Right atrium auricular region (tissue), 2 donors: ENCODE data around the gene BMAL1. TPM values are rescaled to one million over a fixed set of nuclear protein-coding genes. Genes with fewer than 3 reads are reported as not detected.

Experiments used
- DNase-seq: peaks from one replicate; pipeline ENCODE4 v3.0.0-alpha.2; 2019; ENCODE audit warnings: low spot score
- H3K27ac ChIP-seq, 2 donors: fragments of 200-600 bp; sonication (generic); 1 replicate in 1 of 2; 2 replicates in 1 of 2; pipeline ENCODE4 v1.5.1; 2016 to 2019
- H3K27me3 ChIP-seq, 2 donors: fragments of 200-600 bp; sonication (generic); one replicate each; pipeline versions ENCODE4 v1.5.1 to v1.6.0; 2017 to 2019
- H3K36me3 ChIP-seq: fragments of 200-600 bp; sonication (generic); one replicate; pipeline ENCODE4 v1.5.1; 2016
- H3K4me1 ChIP-seq, 2 donors: fragments of 200-600 bp; sonication (generic); one replicate each; pipeline versions ENCODE4 v1.5.1 to v1.6.0; 2017 to 2019
- H3K4me3 ChIP-seq, 2 donors: fragments of 200-600 bp; sonication (generic); 1 replicate in 1 of 2; 2 replicates in 1 of 2; pipeline ENCODE4 v1.5.1; 2017 to 2019; ENCODE audit warnings: mild to moderate bottlenecking in 1 of 2, moderate library complexity in 1 of 2
- H3K9me3 ChIP-seq, 2 donors: fragments of 200-600 bp; sonication (generic); one replicate each; pipeline ENCODE4 v1.5.1; 2019
- CTCF ChIP-seq, 2 donors: fragments of 200-600 bp; sonication (generic); IDR thresholded peaks; one replicate each; pipeline ENCODE4 v1.5.1; 2019; ENCODE audit warnings: antibody characterized with exemption in 2 of 2
- total RNA-seq, 2 donors: library from RNA; depleted of rRNA; stranded (reverse); fragments of >200 nt; gene quantifications; one replicate each; pipeline ENCODE4 v1.1.0, GENCODE V29; 2016

BMAL1 gene
- total RNA-seq, 2 donors from 2014 or later = 20.7 to 24.9 TPM

- H3K27ac ChIP-seq = no peak overlapping the region
- no peak overlapping the region for H3K4me3 ChIP-seq
- H3K36me3 ChIP-seq = no peaks in the 10 kb centered on the region
- no peak for DNase-seq
- TF ChIP-seq CTCF (IDR thresholded peaks at IDR 0.05) = no peak
- H3K4me1 ChIP-seq = peaks cover 0 to 41% of the 10 kb centered on the region in 2 donors
- H3K27me3 ChIP-seq = no peaks in the 10 kb centered on the region
- H3K9me3 ChIP-seq = no peaks in the 10 kb centered on the region
Observed at GRCh38 chr11:13308704-13309103, 31.1 kb downstream of the BMAL1 start.

GRCh38 chr11:13309156-13309555 lies 31.6 kb downstream of the BMAL1 start:
- no peak overlapping the region for H3K27ac ChIP-seq

DNA sequence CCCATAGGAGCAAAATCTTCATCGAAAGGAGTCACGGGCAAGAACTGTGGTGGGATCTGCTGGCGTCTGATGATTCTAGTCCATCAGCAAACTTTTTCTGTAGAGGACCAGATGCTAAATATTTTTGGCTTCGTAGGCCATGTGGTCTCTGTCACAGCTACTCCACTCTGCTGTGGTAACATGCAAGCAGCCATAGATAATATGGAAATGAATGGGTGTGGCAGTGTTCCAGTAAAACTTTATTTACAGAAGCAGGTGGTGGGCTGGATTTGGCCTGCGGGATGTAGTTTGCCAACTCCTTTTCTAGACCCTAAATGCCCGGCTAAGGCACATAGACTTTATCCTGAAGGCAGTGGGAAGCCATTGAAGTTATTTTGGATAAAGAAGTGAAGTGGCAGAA lies 32.9 kb downstream of the BMAL1 start:
- no peak for DNase-seq
- Histone ChIP-seq H3K27me3 (no peaks in the 10 kb centered on the region), H3K9me3 (no peaks in the 10 kb centered on the region), H3K4me1 (peaks cover 0 to 36% of the 10 kb centered on the region in 2 donors), H3K36me3 (no peaks in the 10 kb centered on the region), H3K27ac (no peak overlapping the region), H3K4me3 (no peak overlapping the region)
- no peak for TF ChIP-seq CTCF (IDR thresholded peaks at IDR 0.05)

More at GRCh38 chr11:13309156-13309555, 31.6 kb downstream of the BMAL1 start:
- H3K4me1 ChIP-seq = peaks cover 0 to 36% of the 10 kb centered on the region in 2 donors
- H3K4me3 ChIP-seq = no peak overlapping the region
- no peaks in the 10 kb centered on the region for H3K9me3 ChIP-seq
- no peaks in the 10 kb centered on the region for H3K27me3 ChIP-seq
- H3K36me3 ChIP-seq = no peaks in the 10 kb centered on the region
- no peak for TF ChIP-seq CTCF (IDR thresholded peaks at IDR 0.05)
- DNase-seq = no peak

- Histone ChIP-seq H3K4me3 (no peak overlapping the region), H3K27me3 (no peaks in the 10 kb centered on the region), H3K27ac (no peak overlapping the region), H3K4me1 (peaks cover 0 to 36% of the 10 kb centered on the region in 2 donors), H3K9me3 (no peaks in the 10 kb centered on the region), H3K36me3 (no peaks in the 10 kb centered on the region)
- DNase-seq = no peak
- TF ChIP-seq CTCF (IDR thresholded peaks at IDR 0.05) = no peak
Observed at GRCh38 chr11:13311570-13311969, 34.0 kb downstream of the BMAL1 start.

DNA sequence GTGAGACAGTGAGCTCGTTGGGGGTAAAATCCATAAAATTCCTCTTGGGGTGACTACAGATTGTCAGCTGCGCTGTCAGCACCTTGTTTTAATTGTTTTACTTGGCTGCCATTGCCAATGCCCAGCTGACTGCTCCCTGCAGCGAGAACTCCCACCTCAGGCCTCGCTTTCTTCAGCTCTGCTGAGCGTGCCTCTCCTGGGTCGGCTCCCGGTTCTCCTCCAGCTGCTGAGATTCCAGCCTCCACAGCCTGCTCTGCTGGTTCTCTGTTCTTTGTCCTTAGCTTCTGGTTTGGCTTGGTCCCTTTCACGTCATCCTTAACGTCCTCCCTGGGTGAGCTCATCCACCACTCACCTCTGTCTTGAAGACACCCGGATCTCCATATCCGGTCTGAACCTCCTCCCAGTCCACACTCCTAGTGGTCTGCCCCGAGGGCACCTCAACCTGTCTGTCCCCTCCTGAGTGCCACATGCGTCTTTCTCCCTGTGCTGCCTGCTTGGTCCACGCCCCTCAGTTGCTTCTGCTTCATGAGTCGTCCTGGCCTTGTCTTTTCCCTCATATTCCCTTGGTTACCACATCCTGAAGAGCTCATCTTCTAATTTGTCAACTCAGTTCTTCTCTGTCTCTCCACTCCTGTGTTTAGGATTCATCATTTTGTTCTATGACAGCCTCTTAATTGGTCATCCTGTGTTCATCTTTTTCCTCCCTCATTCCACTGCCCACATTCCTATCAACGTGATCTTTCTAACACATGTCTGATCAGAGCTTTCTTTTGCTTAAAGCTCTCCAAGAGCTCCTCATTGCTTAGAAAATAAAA lies 35.6 kb downstream of the BMAL1 start:
- no peaks in the 10 kb centered on the region for H3K9me3 ChIP-seq
- no peaks in the 10 kb centered on the region for H3K36me3 ChIP-seq
- no peaks in the 10 kb centered on the region for H3K27me3 ChIP-seq
- TF ChIP-seq CTCF (IDR thresholded peaks at IDR 0.05) = no peak
- no peak for DNase-seq
- H3K4me1 ChIP-seq = peaks cover 0 to 34% of the 10 kb centered on the region in 2 donors
- H3K27ac ChIP-seq = no peak overlapping the region
- no peak overlapping the region for H3K4me3 ChIP-seq
